Karpas-422 (cell line): ENCODE results near the gene HLA-E. TPM values are rescaled to one million over a fixed set of nuclear protein-coding genes. Genes with fewer than 3 reads are reported as not detected.
"Not testable (repeated sequence)": the region's sequence is repeated elsewhere in the genome, so short reads cannot be mapped to it uniquely, and the experiment has no call there.

Experiments
- DNase-seq: peaks from one replicate; pipeline ENCODE4 v3.0.0-alpha.2; 2015
- H2AFZ ChIP-seq: fragments of 200-600 bp; sonication (generic); 2 replicates; pipeline ENCODE4 v1.6.1; 2014; ENCODE audit warnings: antibody characterized with exemption, low read length, mixed read lengths
- H3K27ac ChIP-seq: fragments of 200-600 bp; sonication (generic); 2 replicates; pipeline ENCODE4 v1.5.1; 2014; ENCODE audit warnings: mild to moderate bottlenecking, low read length, moderate library complexity
- H3K27me3 ChIP-seq: fragments of 200-600 bp; sonication (generic); 2 replicates; pipeline ENCODE4 v1.6.1; 2014; ENCODE audit warnings: low read length, mixed read lengths
- H3K36me3 ChIP-seq: fragments of 200-600 bp; sonication (generic); 2 replicates; pipeline ENCODE4 v1.6.1; 2014; ENCODE audit warnings: low read length, mixed read lengths; ENCODE audit not compliant: insufficient read depth
- H3K4me1 ChIP-seq: fragments of 200-600 bp; sonication (generic); 2 replicates; pipeline ENCODE4 v1.6.1; 2014; ENCODE audit warnings: mild to moderate bottlenecking, low read length, mixed read lengths
- H3K4me2 ChIP-seq: fragments of 200-600 bp; sonication (generic); 2 replicates; pipeline ENCODE4 v1.6.1; 2014; ENCODE audit warnings: low read length, low read depth, mild to moderate bottlenecking; ENCODE audit not compliant: poor library complexity, severe bottlenecking
- H3K4me3 ChIP-seq: fragments of 200-600 bp; sonication (generic); 2 replicates; pipeline ENCODE4 v1.5.1; 2014; ENCODE audit warnings: mild to moderate bottlenecking, antibody characterized with exemption, low read length, mixed read lengths
- H3K79me2 ChIP-seq: fragments of 200-600 bp; sonication (generic); 2 replicates; pipeline ENCODE4 v1.6.1; 2014; ENCODE audit warnings: mild to moderate bottlenecking, low read length, mixed read lengths
- H3K9ac ChIP-seq: fragments of 200-600 bp; sonication (generic); 2 replicates; pipeline ENCODE4 v1.6.0; 2014; ENCODE audit warnings: low read length
- H3K9me2 ChIP-seq: fragments of 200-600 bp; sonication (generic), shearing (Covaris generic); replicated peaks from 2 replicates; pipeline ENCODE4 v1.6.0; 2014; ENCODE audit warnings: mild to moderate bottlenecking, low read length, moderate library complexity; ENCODE audit not compliant: insufficient read depth
- H3K9me3 ChIP-seq: fragments of 300-700, 200-600 bp; sonication (generic); 2 replicates; pipeline ENCODE4 v1.6.1; 2014; ENCODE audit warnings: low read length, mixed read lengths
- H4K20me1 ChIP-seq: fragments of 200-600 bp; sonication (generic); 2 replicates; pipeline ENCODE4 v1.6.1; 2014; ENCODE audit warnings: mild to moderate bottlenecking, antibody characterized with exemption, low read length, low read depth; ENCODE audit not compliant: insufficient read depth
- total RNA-seq: library from RNA; depleted of rRNA; stranded (reverse); fragments of >200 nt; shearing (Covaris generic); gene quantifications from 2 replicates; pipeline ENCODE4 v1.2.3, GENCODE V29; 2014; ENCODE audit warnings: low replicate concordance

The HLA-E gene
- total RNA-seq, 1 experiment from 2014 or later = 306 TPM

GRCh38 chr6:30463651-30464618 is 25.4 kb upstream of the HLA-E start:
- Histone ChIP-seq H3K36me3 (no peaks in the 10 kb centered on the region), H3K9ac (no peak overlapping the region), H3K4me1 (peaks cover 14% of the 10 kb centered on the region), H3K9me3 (no peaks in the 10 kb centered on the region), H3K4me2 (no peak overlapping the region), H3K4me3 (no peak overlapping the region), H3K79me2 (no peaks in the 10 kb centered on the region), H4K20me1 (no peaks in the 10 kb centered on the region), H3K27ac (no peak overlapping the region), H2AFZ (no peak overlapping the region), H3K27me3 (peaks cover 3% of the 10 kb centered on the region; the same call in 1 of the 2 replicates), H3K9me2 (no peaks in the 10 kb centered on the region)
- no peak for DNase-seq

GRCh38 chr6:30465595-30466306 is 23.6 kb upstream of the HLA-E start:
- peaks cover 3% of the 10 kb centered on the region; the same call in 1 of the 2 replicates for H3K27me3 ChIP-seq
- H3K27ac ChIP-seq = no peak overlapping the region
- no peaks in the 10 kb centered on the region for H3K79me2 ChIP-seq
- no peaks in the 10 kb centered on the region for H3K9me3 ChIP-seq
- no peaks in the 10 kb centered on the region for H3K36me3 ChIP-seq
- H3K9ac ChIP-seq = peak overlapping the region; percentile 59
- H3K4me1 ChIP-seq = peaks cover 14% of the 10 kb centered on the region
- no peaks in the 10 kb centered on the region for H4K20me1 ChIP-seq
- H3K9me2 ChIP-seq = no peaks in the 10 kb centered on the region
- H3K4me3 ChIP-seq = peak overlapping the region; percentile 62
- DNase-seq = no peak
- H3K4me2 ChIP-seq = peak overlapping the region; percentile 90
- peak overlapping the region; percentile 74; the same call in 1 of the 2 replicates for H2AFZ ChIP-seq

GRCh38 chr6:30470968-30471367 is 18.3 kb upstream of the HLA-E start:
- no peak overlapping the region for H2AFZ ChIP-seq
- H3K4me3 ChIP-seq = no peak overlapping the region
- no peak overlapping the region for H3K4me2 ChIP-seq

GRCh38 chr6:30475116-30475515 is 14.2 kb upstream of the HLA-E start:
- not testable (repeated sequence) for H3K9me3 ChIP-seq, H3K27me3 ChIP-seq, H3K9me2 ChIP-seq, H3K79me2 ChIP-seq, H3K27ac ChIP-seq, H2AFZ ChIP-seq, H3K36me3 ChIP-seq, H3K4me3 ChIP-seq, H3K4me1 ChIP-seq, H3K4me2 ChIP-seq, H4K20me1 ChIP-seq, DNase-seq, H3K9ac ChIP-seq

More at GRCh38 chr6:30470968-30471367, 18.3 kb upstream of the HLA-E start:
- Histone ChIP-seq H3K79me2 (no peaks in the 10 kb centered on the region), H3K9me2 (no peaks in the 10 kb centered on the region), H3K36me3 (no peaks in the 10 kb centered on the region), H3K4me1 (peaks cover 11% of the 10 kb centered on the region), H3K9ac (no peak overlapping the region), H3K27ac (no peak overlapping the region), H3K9me3 (no peaks in the 10 kb centered on the region), H4K20me1 (no peaks in the 10 kb centered on the region), H3K27me3 (peaks cover 3% of the 10 kb centered on the region; the same call in 1 of the 2 replicates)
- DNase-seq = no peak

DNA sequence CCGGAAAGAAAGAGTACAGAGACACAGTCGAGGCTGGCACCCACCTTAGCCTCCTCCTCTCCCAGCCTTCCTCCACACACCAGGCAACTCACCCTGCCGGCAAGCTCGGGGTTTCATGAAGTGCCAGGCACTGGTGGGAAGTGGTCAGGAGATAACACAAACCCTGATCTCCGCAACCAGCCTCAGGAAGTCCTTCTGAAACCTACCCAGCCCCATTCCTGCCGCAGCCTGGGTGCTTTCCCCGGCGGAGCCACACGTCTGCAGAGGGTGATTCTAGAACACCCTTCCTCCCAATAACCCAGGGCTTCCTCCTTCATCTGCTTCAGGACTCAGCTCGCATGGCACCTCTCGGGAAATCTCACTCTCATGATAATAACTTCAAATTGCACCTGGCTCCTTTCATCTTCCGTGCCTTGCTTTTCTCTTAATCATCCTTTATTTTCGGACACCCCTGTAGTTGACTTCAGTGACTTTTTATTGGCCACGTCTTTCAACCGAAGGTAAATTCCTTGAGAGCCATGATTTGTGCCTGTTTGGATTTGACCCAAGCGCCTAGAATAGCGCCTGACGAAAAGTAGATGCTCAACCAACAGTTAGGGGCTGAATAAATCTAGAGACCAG is 8.7 kb upstream of the HLA-E start:
- Histone ChIP-seq H3K9ac (no peak overlapping the region), H2AFZ (no peak overlapping the region), H3K9me3 (no peaks in the 10 kb centered on the region), H3K9me2 (no peaks in the 10 kb centered on the region), H3K27ac (no peak overlapping the region), H3K4me3 (no peak overlapping the region), H3K4me2 (no peak overlapping the region), H3K36me3 (no peaks in the 10 kb centered on the region), H3K4me1 (peaks cover 3% of the 10 kb centered on the region; the same call in 1 of the 2 replicates), H3K79me2 (no peaks in the 10 kb centered on the region), H4K20me1 (no peaks in the 10 kb centered on the region), H3K27me3 (no peaks in the 10 kb centered on the region)
- no peak for DNase-seq

- no peak overlapping the region for H3K9ac ChIP-seq
- no peak for DNase-seq
- no peak overlapping the region for H3K4me3 ChIP-seq
- H3K4me1 ChIP-seq = peaks cover 3% of the 10 kb centered on the region; the same call in 1 of the 2 replicates
- H3K9me3 ChIP-seq = no peaks in the 10 kb centered on the region
- H2AFZ ChIP-seq = no peak overlapping the region
- H3K79me2 ChIP-seq = no peaks in the 10 kb centered on the region
- H3K27me3 ChIP-seq = no peaks in the 10 kb centered on the region
- no peak overlapping the region for H3K27ac ChIP-seq
- H4K20me1 ChIP-seq = no peaks in the 10 kb centered on the region
- peak overlapping the region; percentile 22 for H3K4me2 ChIP-seq
- no peaks in the 10 kb centered on the region for H3K36me3 ChIP-seq
- H3K9me2 ChIP-seq = no peaks in the 10 kb centered on the region
Observed at GRCh38 chr6:30481211-30481964, 7.9 kb upstream of the HLA-E start.

DNA sequence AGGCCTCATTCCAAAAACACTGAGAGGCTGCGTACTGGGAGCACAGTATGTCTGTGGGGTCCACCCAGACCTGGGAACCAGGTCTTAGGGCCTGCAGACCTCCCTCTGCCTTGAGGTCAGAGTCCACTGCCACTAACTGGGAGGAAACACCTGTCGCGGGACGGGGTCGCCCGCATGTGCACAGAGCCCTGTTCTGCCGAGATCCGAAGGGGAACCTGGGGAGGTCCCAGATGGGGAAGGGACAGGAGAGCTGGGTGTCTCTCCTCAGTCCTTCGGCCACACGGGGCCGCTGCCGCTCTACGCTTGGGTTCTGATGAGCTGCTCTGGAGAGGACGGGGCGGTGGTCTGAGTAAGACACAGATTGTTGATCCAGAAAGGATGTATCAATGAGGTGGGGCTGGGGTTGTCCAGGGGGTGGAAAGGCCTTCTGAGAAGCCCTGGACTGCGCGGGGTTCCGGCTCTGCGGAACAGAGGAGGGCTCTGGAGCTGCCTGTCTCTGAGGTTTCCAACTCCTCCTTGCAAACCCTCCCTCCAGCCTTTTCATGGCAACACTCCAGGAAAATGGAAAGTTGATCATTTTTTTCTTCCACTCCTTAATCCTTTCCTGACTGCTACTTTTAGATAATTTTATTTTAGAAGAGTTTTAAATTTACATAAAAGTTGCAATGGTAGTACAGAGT is 7.2 kb upstream of the HLA-E start:
- H3K36me3 ChIP-seq, H3K79me2 ChIP-seq, H3K9me3 ChIP-seq, H3K27me3 ChIP-seq, H4K20me1 ChIP-seq, H3K4me1 ChIP-seq, H3K9ac ChIP-seq, H3K4me3 ChIP-seq, H3K27ac ChIP-seq, H3K9me2 ChIP-seq, H2AFZ ChIP-seq: not testable (repeated sequence)
- peak overlapping the region; percentile 22 for H3K4me2 ChIP-seq
- DNase-seq = peak; percentile 92
